OCI-LY7 (cell line): ENCODE results near the gene FBXL16. TPM values are rescaled to one million over a fixed set of nuclear protein-coding genes. Genes with fewer than 3 reads are reported as not detected.
A peak's percentile ranks its signal among the peaks of the same experiment; 100 is the strongest.

Source experiments
- BruUV-seq: library from RNA; stranded (reverse); fragments of 400-500 nt; replicated peaks from 2 replicates; lab custom pipeline; 2021; lab: Mats Ljungman, UMichigan
- CTCF ChIA-PET: fragments of 300-600 bp; sonication (Branson Sonifier 250); formaldehyde crosslinking; loops from one replicate; lab custom pipeline; 2022; ENCODE audit warnings: antibody characterized with exemption; ENCODE audit not compliant: unreplicated experiment; lab: Charles Lee
- POLR2A ChIA-PET: fragments of 300-600 bp; sonication (Branson Sonifier 250); formaldehyde crosslinking; loops from one replicate; lab custom pipeline; 2022; ENCODE audit warnings: antibody characterized with exemption; lab: Charles Lee
- DNase-seq: peaks from one replicate; pipeline ENCODE4 v3.0.0-alpha.2; 2015; ENCODE audit warnings: low spot score
- H2AFZ ChIP-seq: fragments of 200-600 bp; sonication (generic), shearing (Covaris generic); 2 replicates; pipeline ENCODE4 v1.6.1; 2014; ENCODE audit warnings: mild to moderate bottlenecking, antibody characterized with exemption, low read length, moderate library complexity
- H3K27ac ChIP-seq: fragments of 200-600 bp; sonication (generic); 2 replicates; pipeline ENCODE4 v1.5.1; 2014; ENCODE audit warnings: mixed run types, low read depth, mild to moderate bottlenecking, moderate library complexity, low read length, inconsistent platforms; ENCODE audit not compliant: poor library complexity, severe bottlenecking
- H3K36me3 ChIP-seq: fragments of 200-600 bp; sonication (generic); 2 replicates; pipeline ENCODE4 v1.6.1; 2014; ENCODE audit warnings: mild to moderate bottlenecking, antibody characterized with exemption, low read length, moderate library complexity, mixed read lengths; ENCODE audit not compliant: insufficient read depth
- H3K4me1 ChIP-seq: fragments of 200-600 bp; sonication (generic); 2 replicates; pipeline ENCODE4 v1.5.1; 2014; ENCODE audit warnings: mild to moderate bottlenecking, low read length; ENCODE audit not compliant: insufficient read depth, poor library complexity, severe bottlenecking
- H3K4me2 ChIP-seq: fragments of 200-600 bp; sonication (generic); 2 replicates; pipeline ENCODE4 v1.6.1; 2014; ENCODE audit warnings: mild to moderate bottlenecking, low read length
- H3K4me3 ChIP-seq: fragments of 200-600 bp; sonication (generic); 2 replicates; pipeline ENCODE4 v1.5.1; 2014; ENCODE audit warnings: mild to moderate bottlenecking, low read depth, low read length; ENCODE audit not compliant: poor library complexity, severe bottlenecking
- H3K79me2 ChIP-seq: fragments of 200-600 bp; sonication (generic); 2 replicates; pipeline ENCODE4 v1.6.1; 2016; ENCODE audit warnings: low read depth, mild to moderate bottlenecking, low read length, moderate library complexity, mixed read lengths; ENCODE audit not compliant: insufficient read depth
- H3K9me2 ChIP-seq: fragments of 200-600 bp; sonication (generic); 2 replicates; pipeline ENCODE4 v1.6.1; 2016; ENCODE audit warnings: mild to moderate bottlenecking, low read length, mixed read lengths; ENCODE audit not compliant: insufficient read depth
- H3K9me3 ChIP-seq: fragments of 200-600 bp; sonication (generic); 2 replicates; pipeline ENCODE4 v1.6.1; 2014; ENCODE audit warnings: mild to moderate bottlenecking, mixed run types, low read length, mixed read lengths
- H4K20me1 ChIP-seq: fragments of 200-600 bp; sonication (generic); 2 replicates; pipeline ENCODE4 v1.6.1; 2014; ENCODE audit warnings: mild to moderate bottlenecking, antibody characterized with exemption, low read length, moderate library complexity, mixed read lengths; ENCODE audit not compliant: insufficient read depth
- EZH2phosphoT487 ChIP-seq: fragments of 200-600 bp; sonication (generic); IDR thresholded peaks from 2 replicates; pipeline ENCODE4 v1.6.1; 2018; ENCODE audit warnings: low read depth, borderline replicate concordance, mild to moderate bottlenecking, mixed run types, antibody characterized with exemption, low read length, moderate library complexity, mixed read lengths
- intact Hi-C: fragments of 100-400 bp; cut with micrococcal nuclease; formaldehyde crosslinking; loops from one replicate; pipeline ENCODE4 v1.10.0; 2022; ENCODE audit not compliant: unreplicated experiment
- total RNA-seq, 2 experiments: library from RNA; depleted of rRNA in 1 of 2; stranded (reverse); fragments of >200 nt in 1 of 2; shearing (Covaris generic) in 1 of 2; gene quantifications; 2 replicates each; pipeline ENCODE4 v1.2.3, GENCODE V29; 2014 to 2022
- TF ChIP-seq, protein P1 (sequence below): fragments of 200-600 bp; sonication (generic); conservative IDR thresholded peaks from 2 replicates; pipeline ENCODE4 v1.5.1; 2014; ENCODE audit warnings: mild to moderate bottlenecking, antibody characterized with exemption, low read length, moderate library complexity, mixed read lengths

Gene FBXL16
- total RNA-seq, 2 experiments from 2014 or later: 0.16 to 0.42 TPM

DNA sequence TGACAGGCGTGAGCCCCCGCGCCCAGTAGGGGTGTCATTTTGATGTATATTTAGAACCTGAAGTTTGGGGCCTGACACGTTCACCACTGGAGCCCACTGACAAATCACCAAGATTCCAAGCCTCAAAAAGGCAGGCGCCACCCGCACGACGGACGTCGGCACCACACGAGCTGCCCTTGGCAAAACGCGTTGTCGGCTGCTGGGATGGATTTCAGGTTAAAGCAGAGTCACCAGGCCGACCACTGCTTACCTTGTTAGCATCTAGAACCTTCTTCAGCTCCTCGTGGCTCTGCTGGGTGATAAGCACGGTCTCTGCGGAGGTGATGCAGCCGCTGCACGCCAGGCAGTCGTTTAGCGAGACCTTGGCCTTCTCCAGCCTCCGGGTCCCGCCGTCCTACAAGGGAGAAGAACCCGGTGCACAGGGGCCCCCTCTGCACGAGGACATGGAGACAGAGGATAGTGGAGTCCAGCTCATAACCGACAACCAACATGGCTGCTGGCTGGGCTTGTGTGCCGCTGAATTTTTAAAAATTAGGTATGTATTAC is 31.4 kb upstream of the FBXL16 start:
- peak overlapping the region; percentile 97 for H3K27ac ChIP-seq
- H3K4me3 ChIP-seq: peak overlapping the region; percentile 71
- peaks cover 34% of the 10 kb centered on the region for H3K79me2 ChIP-seq
- H3K4me2 ChIP-seq: peak overlapping the region; percentile 89
- H4K20me1 ChIP-seq: no peaks in the 10 kb centered on the region
- ChIA-PET CTCF (interaction anchor here (0.6 to 0.9 kb wide), 2 partner anchors 16 to 1204 kb away, joined by 3 read pairs; no protein-coding TSS in a partner anchor), POLR2A (interaction anchor here (1.0 to 5.2 kb wide), 4 partner anchors 9 to 354 kb away, joined by 3 to 26 read pairs (median 7); partner anchors contain the start of genes ANTKMT and CCDC78)
- H2AFZ ChIP-seq: no peak overlapping the region
- peaks cover 58% of the 10 kb centered on the region for H3K36me3 ChIP-seq
- TF ChIP-seq, protein P1, sequence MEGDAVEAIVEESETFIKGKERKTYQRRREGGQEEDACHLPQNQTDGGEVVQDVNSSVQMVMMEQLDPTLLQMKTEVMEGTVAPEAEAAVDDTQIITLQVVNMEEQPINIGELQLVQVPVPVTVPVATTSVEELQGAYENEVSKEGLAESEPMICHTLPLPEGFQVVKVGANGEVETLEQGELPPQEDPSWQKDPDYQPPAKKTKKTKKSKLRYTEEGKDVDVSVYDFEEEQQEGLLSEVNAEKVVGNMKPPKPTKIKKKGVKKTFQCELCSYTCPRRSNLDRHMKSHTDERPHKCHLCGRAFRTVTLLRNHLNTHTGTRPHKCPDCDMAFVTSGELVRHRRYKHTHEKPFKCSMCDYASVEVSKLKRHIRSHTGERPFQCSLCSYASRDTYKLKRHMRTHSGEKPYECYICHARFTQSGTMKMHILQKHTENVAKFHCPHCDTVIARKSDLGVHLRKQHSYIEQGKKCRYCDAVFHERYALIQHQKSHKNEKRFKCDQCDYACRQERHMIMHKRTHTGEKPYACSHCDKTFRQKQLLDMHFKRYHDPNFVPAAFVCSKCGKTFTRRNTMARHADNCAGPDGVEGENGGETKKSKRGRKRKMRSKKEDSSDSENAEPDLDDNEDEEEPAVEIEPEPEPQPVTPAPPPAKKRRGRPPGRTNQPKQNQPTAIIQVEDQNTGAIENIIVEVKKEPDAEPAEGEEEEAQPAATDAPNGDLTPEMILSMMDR: no peak
- no peak for TF ChIP-seq EZH2phosphoT487
- H3K4me1 ChIP-seq: peaks cover 45% of the 10 kb centered on the region
- no peaks in the 10 kb centered on the region for H3K9me3 ChIP-seq
- TSS peak; percentile 56 for BruUV-seq
- intact Hi-C loops: no loop called here
- H3K9me2 ChIP-seq: no peaks in the 10 kb centered on the region
- no peak for DNase-seq

DNA sequence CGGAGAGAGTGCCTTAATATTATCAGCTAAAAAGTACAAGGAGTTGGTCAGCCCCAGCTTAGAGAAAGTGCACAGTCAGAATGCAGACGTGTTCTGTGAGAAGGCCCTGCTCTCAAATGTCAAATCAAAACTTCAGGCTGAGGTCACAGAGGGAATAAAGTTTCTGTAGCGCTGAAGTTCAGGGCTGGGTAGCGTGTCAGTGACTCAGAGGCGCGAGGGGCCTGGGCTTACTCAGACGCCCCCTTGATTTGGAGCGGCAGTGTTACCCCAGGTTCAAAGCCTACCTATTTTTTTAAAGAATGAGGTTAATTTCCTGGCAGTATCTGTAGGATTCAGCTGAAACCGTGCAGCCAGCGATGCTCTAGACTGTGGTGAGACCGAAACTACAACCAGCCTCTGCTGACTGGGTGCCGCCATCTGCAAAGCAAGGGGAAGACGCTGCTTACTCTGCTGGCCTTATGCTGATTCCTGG is 30.4 kb upstream of the FBXL16 start:
- H3K79me2 ChIP-seq: peaks cover 34% of the 10 kb centered on the region
- H3K9me3 ChIP-seq: no peaks in the 10 kb centered on the region
- no TSS peak for BruUV-seq
- TF ChIP-seq EZH2phosphoT487: no peak
- TF ChIP-seq, protein P1: no peak
- peak overlapping the region; percentile 71 for H3K4me3 ChIP-seq
- POLR2A ChIA-PET: interaction anchor here (0.5 to 5.2 kb wide), 5 partner anchors 11 to 976 kb away, joined by 3 to 26 read pairs (median 5); partner anchors contain the start of genes ANTKMT and CCDC78
- H3K27ac ChIP-seq: peak overlapping the region; percentile 97
- H3K4me2 ChIP-seq: peak overlapping the region; percentile 89
- no peak overlapping the region for H2AFZ ChIP-seq
- H3K36me3 ChIP-seq: peaks cover 67% of the 10 kb centered on the region
- DNase-seq: no peak
- no peaks in the 10 kb centered on the region for H3K9me2 ChIP-seq
- intact Hi-C loops: no loop called here
- peaks cover 43% of the 10 kb centered on the region for H3K4me1 ChIP-seq
- no peaks in the 10 kb centered on the region for H4K20me1 ChIP-seq
- CTCF ChIA-PET: no interaction called here
